Activated naive CD4-positive, alpha-beta T cell treated with anti-CD3 and anti-CD28 coated beads for 36 hours (primary cell): ENCODE measurements around the gene FAM174B. TPM values are rescaled to one million over a fixed set of nuclear protein-coding genes. Genes with fewer than 3 reads are reported as not detected.
A peak's percentile ranks its signal among the peaks of the same experiment; 100 is the strongest.

Experiments
- CTCF ChIA-PET: fragments of 350-600 bp; sonication (Branson Sonifier 250); formaldehyde crosslinking; loops from one replicate; lab custom pipeline; 2021; ENCODE audit warnings: antibody characterized with exemption; lab: Charles Lee
- DNase-seq: peaks from one replicate; pipeline ENCODE4 v3.0.0-alpha.2; 2020
- H3K27ac Mint-ChIP-seq: one replicate; pipeline ENCODE4 v1.8.0; 2021; ENCODE audit warnings: mild to moderate bottlenecking, mixed read lengths
- H3K27me3 Mint-ChIP-seq: one replicate; pipeline ENCODE4 v1.8.0; 2021; ENCODE audit warnings: low read depth, mixed read lengths
- H3K36me3 Mint-ChIP-seq: one replicate; pipeline ENCODE4 v1.8.0; 2021; ENCODE audit warnings: low read depth, mixed read lengths
- H3K4me1 Mint-ChIP-seq: one replicate; pipeline ENCODE4 v1.8.0; 2021; ENCODE audit warnings: low read depth, mixed read lengths
- H3K4me3 Mint-ChIP-seq: one replicate; pipeline ENCODE4 v1.8.0; 2021; ENCODE audit warnings: mild to moderate bottlenecking, moderate library complexity, mixed read lengths
- H3K9me3 Mint-ChIP-seq: one replicate; pipeline ENCODE4 v1.8.0; 2021; ENCODE audit warnings: mixed read lengths
- intact Hi-C: fragments of 100-400 bp; cut with micrococcal nuclease; formaldehyde crosslinking; loops from one replicate; pipeline ENCODE4 v1.15.1; 2023
- total RNA-seq, 2 experiments: library from RNA; stranded (reverse); gene quantifications; one replicate each; pipeline ENCODE4 v1.2.3, GENCODE V29; 2021

The FAM174B gene
- total RNA-seq, 2 experiments from 2014 or later: 5.5 to 5.6 TPM

GRCh38 chr15:92634671-92635201, 20.8 kb downstream of the FAM174B start:
- H3K27me3 Mint-ChIP-seq: no peaks in the 10 kb centered on the region
- no peak for DNase-seq
- H3K4me1 Mint-ChIP-seq: peaks cover 12% of the 10 kb centered on the region
- peaks cover 4% of the 10 kb centered on the region for H3K36me3 Mint-ChIP-seq
- CTCF ChIA-PET: interaction anchor here (0.6 kb wide), 2 partner anchors 11 to 1163 kb away, joined by 3 read pairs; no protein-coding TSS in a partner anchor
- no peak overlapping the region for H3K4me3 Mint-ChIP-seq
- H3K9me3 Mint-ChIP-seq: peaks cover 3% of the 10 kb centered on the region
- intact Hi-C loops: no loop called here
- H3K27ac Mint-ChIP-seq: no peak overlapping the region

- CTCF ChIA-PET: no interaction called here
- intact Hi-C loops: no loop called here
- peaks cover 14% of the 10 kb centered on the region for H3K4me1 Mint-ChIP-seq
- no peak overlapping the region for H3K27ac Mint-ChIP-seq
- no peak overlapping the region for H3K4me3 Mint-ChIP-seq
- DNase-seq: no peak
- H3K27me3 Mint-ChIP-seq: no peaks in the 10 kb centered on the region
- peaks cover 2% of the 10 kb centered on the region for H3K36me3 Mint-ChIP-seq
- no peaks in the 10 kb centered on the region for H3K9me3 Mint-ChIP-seq
Observed at GRCh38 chr15:92634060-92634459, 21.5 kb downstream of the FAM174B start.

GRCh38 chr15:92633418-92633817, 22.2 kb downstream of the FAM174B start:
- intact Hi-C loops: no loop called here
- DNase-seq: no peak
- H3K27ac Mint-ChIP-seq: no peak overlapping the region
- peaks cover 2% of the 10 kb centered on the region for H3K36me3 Mint-ChIP-seq
- CTCF ChIA-PET: no interaction called here
- peaks cover 14% of the 10 kb centered on the region for H3K4me1 Mint-ChIP-seq
- no peaks in the 10 kb centered on the region for H3K27me3 Mint-ChIP-seq
- no peak overlapping the region for H3K4me3 Mint-ChIP-seq
- no peaks in the 10 kb centered on the region for H3K9me3 Mint-ChIP-seq

- peaks cover 2% of the 10 kb centered on the region for H3K36me3 Mint-ChIP-seq
- H3K27me3 Mint-ChIP-seq: no peaks in the 10 kb centered on the region
- CTCF ChIA-PET: no interaction called here
- DNase-seq: no peak
- peaks cover 14% of the 10 kb centered on the region for H3K4me1 Mint-ChIP-seq
- intact Hi-C loops: no loop called here
- no peaks in the 10 kb centered on the region for H3K9me3 Mint-ChIP-seq
- no peak overlapping the region for H3K4me3 Mint-ChIP-seq
- H3K27ac Mint-ChIP-seq: no peak overlapping the region
Observed at GRCh38 chr15:92633001-92633400, 22.6 kb downstream of the FAM174B start.

- peaks cover 2% of the 10 kb centered on the region for H3K36me3 Mint-ChIP-seq
- H3K4me1 Mint-ChIP-seq: peaks cover 9% of the 10 kb centered on the region
- no peaks in the 10 kb centered on the region for H3K9me3 Mint-ChIP-seq
- no peak for DNase-seq
- intact Hi-C loops: no loop called here
- H3K27ac Mint-ChIP-seq: no peak overlapping the region
- H3K4me3 Mint-ChIP-seq: no peak overlapping the region
- no peaks in the 10 kb centered on the region for H3K27me3 Mint-ChIP-seq
- CTCF ChIA-PET: interaction anchor here (0.6 kb wide), 2 partner anchors 487 to 1363 kb away, joined by 3 read pairs; no protein-coding TSS in a partner anchor
Observed at GRCh38 chr15:92631721-92632120, 23.9 kb downstream of the FAM174B start.

GRCh38 chr15:92629975-92630626, 25.5 kb downstream of the FAM174B start:
- intact Hi-C loops: loop anchor here (5.0 to 10.0 kb wide), 5 partner anchors 105 to 1675 kb away; no protein-coding TSS in a partner anchor
- DNase-seq: no peak

GRCh38 chr15:92629276-92629974, 26.1 kb downstream of the FAM174B start:
- CTCF ChIA-PET: interaction anchor here (1.1 kb wide), 1 partner anchor 108 kb away, joined by 3 read pairs; no protein-coding TSS in a partner anchor
- H3K9me3 Mint-ChIP-seq: no peaks in the 10 kb centered on the region
- no peak overlapping the region for H3K4me3 Mint-ChIP-seq
- no peaks in the 10 kb centered on the region for H3K27me3 Mint-ChIP-seq
- peaks cover 4% of the 10 kb centered on the region for H3K36me3 Mint-ChIP-seq
- no peak overlapping the region for H3K27ac Mint-ChIP-seq
- peaks cover 22% of the 10 kb centered on the region for H3K4me1 Mint-ChIP-seq
- peak; percentile 45 for DNase-seq
- intact Hi-C loops: loop anchor here (5.0 to 10.0 kb wide), 5 partner anchors 105 to 1675 kb away; no protein-coding TSS in a partner anchor

More at GRCh38 chr15:92629975-92630626, 25.5 kb downstream of the FAM174B start:
- no peaks in the 10 kb centered on the region for H3K27me3 Mint-ChIP-seq
- no peak overlapping the region for H3K4me3 Mint-ChIP-seq
- peaks cover 16% of the 10 kb centered on the region for H3K4me1 Mint-ChIP-seq
- CTCF ChIA-PET: no interaction called here
- no peaks in the 10 kb centered on the region for H3K9me3 Mint-ChIP-seq
- H3K36me3 Mint-ChIP-seq: peaks cover 4% of the 10 kb centered on the region
- H3K27ac Mint-ChIP-seq: no peak overlapping the region

- Mint-ChIP-seq H3K27ac (no peak overlapping the region), H3K9me3 (no peaks in the 10 kb centered on the region), H3K27me3 (no peaks in the 10 kb centered on the region), H3K4me3 (no peak overlapping the region), H3K36me3 (peaks cover 4% of the 10 kb centered on the region), H3K4me1 (peaks cover 24% of the 10 kb centered on the region)
- no peak for DNase-seq
- CTCF ChIA-PET: no interaction called here
- intact Hi-C loops: loop anchor here (5.0 to 10.0 kb wide), 5 partner anchors 102 to 1678 kb away; no protein-coding TSS in a partner anchor
Observed at GRCh38 chr15:92627014-92627413, 28.6 kb downstream of the FAM174B start.

- intact Hi-C loops: loop anchor here (1.0 to 10.0 kb wide), 11 partner anchors 26 to 1679 kb away; partner anchors contain the start of gene FAM174B
- H3K27me3 Mint-ChIP-seq: no peaks in the 10 kb centered on the region
- no peaks in the 10 kb centered on the region for H3K9me3 Mint-ChIP-seq
- no peak overlapping the region for H3K4me3 Mint-ChIP-seq
- CTCF ChIA-PET: no interaction called here
- H3K36me3 Mint-ChIP-seq: peaks cover 4% of the 10 kb centered on the region
- peak overlapping the region; percentile 82 for H3K27ac Mint-ChIP-seq
- peak; percentile 48 for DNase-seq
- H3K4me1 Mint-ChIP-seq: peaks cover 24% of the 10 kb centered on the region
Observed at GRCh38 chr15:92625251-92625980, 30.2 kb downstream of the FAM174B start.

GRCh38 chr15:92624401-92624991, 31.1 kb downstream of the FAM174B start:
- H3K36me3 Mint-ChIP-seq: peaks cover 2% of the 10 kb centered on the region
- no peak overlapping the region for H3K27ac Mint-ChIP-seq
- intact Hi-C loops: loop anchor here (2.0 to 10.0 kb wide), 5 partner anchors 100 to 1680 kb away; no protein-coding TSS in a partner anchor
- peaks cover 18% of the 10 kb centered on the region for H3K4me1 Mint-ChIP-seq
- no peak overlapping the region for H3K4me3 Mint-ChIP-seq
- no peak for DNase-seq
- CTCF ChIA-PET: interaction anchor here (0.6 kb wide), 1 partner anchor 10 kb away, joined by 3 read pairs; no protein-coding TSS in a partner anchor
- H3K9me3 Mint-ChIP-seq: no peaks in the 10 kb centered on the region
- no peaks in the 10 kb centered on the region for H3K27me3 Mint-ChIP-seq

- H3K9me3 Mint-ChIP-seq: no peaks in the 10 kb centered on the region
- H3K36me3 Mint-ChIP-seq: peaks cover 2% of the 10 kb centered on the region
- CTCF ChIA-PET: interaction anchor here (1.3 kb wide), 1 partner anchor 102 kb away, joined by 3 read pairs; no protein-coding TSS in a partner anchor
- H3K27ac Mint-ChIP-seq: no peak overlapping the region
- H3K27me3 Mint-ChIP-seq: no peaks in the 10 kb centered on the region
- intact Hi-C loops: loop anchor here (10.0 kb wide), 4 partner anchors 99 to 1681 kb away; no protein-coding TSS in a partner anchor
- peaks cover 17% of the 10 kb centered on the region for H3K4me1 Mint-ChIP-seq
- DNase-seq: no peak
- no peak overlapping the region for H3K4me3 Mint-ChIP-seq
Observed at GRCh38 chr15:92623435-92623834, 32.1 kb downstream of the FAM174B start.
